HCT116 (cell line): ENCODE measurements around the gene ZFP69B. TPM values are rescaled to one million over a fixed set of nuclear protein-coding genes. Genes with fewer than 3 reads are reported as not detected.

ENCODE experiments used
- ATAC-seq: fragments of 200-7000 bp; cut with Tn5 transposase; 2 replicates; pipeline ENCODE4 v1.9.1; 2020; ENCODE audit warnings: mild to moderate bottlenecking, moderate library complexity
- BruUV-seq: library from RNA; stranded (reverse); fragments of 400-500 nt; replicated peaks from 2 replicates; lab custom pipeline; 2021; lab: Mats Ljungman, UMichigan
- CTCF ChIA-PET: fragments of 300-600 bp; sonication (Branson Sonifier 250); formaldehyde crosslinking; loops from one replicate; lab custom pipeline; 2021; ENCODE audit warnings: antibody characterized with exemption; lab: Charles Lee
- POLR2A ChIA-PET: fragments of 300-600, 350-600 bp; sonication (Branson Sonifier 250); formaldehyde crosslinking; loops from one replicate; lab custom pipeline; 2021; ENCODE audit warnings: antibody characterized with exemption; lab: Charles Lee
- RAD21 ChIA-PET, 2 experiments: fragments of 300-600 bp; sonication (Branson Sonifier 250); formaldehyde crosslinking; loops; one replicate each; lab custom pipeline; 2023; ENCODE audit warnings: low total read pairs in 2 of 2; ENCODE audit not compliant: uncharacterized antibody in 2 of 2, unreplicated experiment in 2 of 2, low non-redundant PET in 1 of 2; lab: Charles Lee
- DNase-seq: peaks from one replicate; pipeline ENCODE4 v3.0.0-alpha.2; 2010; ENCODE audit warnings: low read depth, low spot score
- H2AFZ ChIP-seq: fragments of 200-600 bp; shearing (Covaris generic), sonication (generic); 2 replicates; pipeline ENCODE4 v1.6.1; 2017; ENCODE audit warnings: low read depth, mixed run types, mixed read lengths, antibody characterized with exemption, low read length; ENCODE audit not compliant: poor library complexity, severe bottlenecking
- H3K27ac ChIP-seq: 2 replicates; pipeline ENCODE4 v1.5.1; 2012; ENCODE audit warnings: low read depth, low read length
- H3K27me3 ChIP-seq: fragments of 200-600 bp; sonication (generic); 2 replicates; pipeline ENCODE4 v1.6.1; 2016; ENCODE audit warnings: mixed run types, low read length, mixed read lengths; ENCODE audit not compliant: insufficient read depth
- H3K36me3 ChIP-seq, 2 experiments: fragments of 200-500 bp in 1 of 2; fragments of 200-600 bp in 1 of 2; sonication (Bioruptor generic) in 1 of 2; sonication (generic) in 1 of 2; 2 replicates each; pipeline versions ENCODE4 v1.5.1 to v1.6.1; 2014 to 2016; ENCODE audit warnings: low read length in 2 of 2, inconsistent platforms in 1 of 2, mixed read lengths in 1 of 2, mixed run types in 1 of 2; ENCODE audit not compliant: insufficient read depth in 2 of 2, control insufficient read depth in 1 of 2
- H3K4me1 ChIP-seq, 2 experiments: fragments of 200-600 bp in 1 of 2; sonication (generic) in 1 of 2; 2 replicates each; pipeline versions ENCODE4 v1.5.1 to v1.6.1; 2012 to 2017; ENCODE audit warnings: low read length in 2 of 2, inconsistent platforms in 1 of 2, mild to moderate bottlenecking in 1 of 2, mixed read lengths in 1 of 2, mixed run types in 1 of 2, moderate library complexity in 1 of 2; ENCODE audit not compliant: insufficient read depth in 2 of 2, control insufficient read depth in 1 of 2
- H3K4me2 ChIP-seq: fragments of 200-600 bp; sonication (generic); 2 replicates; pipeline ENCODE4 v1.6.1; 2017; ENCODE audit warnings: mixed run types, low read length, mixed read lengths
- H3K4me3 ChIP-seq, 2 experiments: fragments of 200-600 bp in 1 of 2; sonication (generic) in 1 of 2; replicated peaks in 1 of 2; 2 replicates each; pipeline ENCODE4 v1.5.1; 2011 to 2016; ENCODE audit warnings: low read length in 2 of 2, control low read depth in 1 of 2, low read depth in 1 of 2, mild to moderate bottlenecking in 1 of 2, mixed read lengths in 1 of 2, mixed run types in 1 of 2
- H3K79me2 ChIP-seq: fragments of 200-600 bp; sonication (generic); 2 replicates; pipeline ENCODE4 v1.6.1; 2017; ENCODE audit warnings: mild to moderate bottlenecking, mixed run types, low read length, moderate library complexity, mixed read lengths; ENCODE audit not compliant: insufficient read depth
- H3K9ac ChIP-seq: fragments of 200-600 bp; sonication (generic); 2 replicates; pipeline ENCODE4 v1.6.1; 2016; ENCODE audit warnings: low read length, mixed read lengths
- H3K9me2 ChIP-seq: fragments of 200-600 bp; sonication (generic), shearing (Covaris generic); 2 replicates; pipeline ENCODE4 v1.6.1; 2017; ENCODE audit warnings: mixed run types, mild to moderate bottlenecking, moderate library complexity; ENCODE audit not compliant: insufficient read depth
- H3K9me3 ChIP-seq, 2 experiments: fragments of 200-500 bp in 1 of 2; fragments of 200-600 bp in 1 of 2; sonication (Bioruptor generic) in 1 of 2; sonication (generic) in 1 of 2; 2 replicates each; pipeline ENCODE4 v1.6.1; 2014 to 2017; ENCODE audit warnings: low read length in 2 of 2, mixed read lengths in 2 of 2, inconsistent platforms in 1 of 2, low read depth in 1 of 2, mild to moderate bottlenecking in 1 of 2, mixed run types in 1 of 2, moderate library complexity in 1 of 2; ENCODE audit not compliant: control insufficient read depth in 1 of 2, insufficient read depth in 1 of 2
- H4K20me1 ChIP-seq: fragments of 200-600 bp; sonication (generic), shearing (Covaris generic); 2 replicates; pipeline ENCODE4 v1.6.1; 2017; ENCODE audit warnings: mixed run types, mild to moderate bottlenecking, moderate library complexity; ENCODE audit not compliant: insufficient read depth
- ATF3 ChIP-seq: IDR thresholded peaks from 2 replicates; pipeline ENCODE4 v1.6.1; 2012
- CBX3 ChIP-seq: IDR thresholded peaks from 2 replicates; pipeline ENCODE4 v1.6.1; 2012; ENCODE audit warnings: low read depth
- CEBPB ChIP-seq: IDR thresholded peaks from 2 replicates; pipeline ENCODE4 v1.6.1; 2012; ENCODE audit warnings: low read depth
- CTCF ChIP-seq, 3 experiments: fragments of 200-600 bp in 1 of 3; sonication (generic) in 1 of 3; IDR thresholded peaks in 2 of 3; conservative IDR thresholded peaks in 1 of 3; 2 replicates each; pipeline ENCODE4 v1.5.1; 2012 to 2017; ENCODE audit warnings: low read depth in 2 of 3, low read length in 2 of 3, antibody characterized with exemption in 1 of 3, borderline replicate concordance in 1 of 3, control low read depth in 1 of 3, mild to moderate bottlenecking in 1 of 3, mixed read lengths in 1 of 3, mixed run types in 1 of 3, moderate library complexity in 1 of 3; ENCODE audit not compliant: insufficient read depth in 1 of 3
- EGR1 ChIP-seq: IDR thresholded peaks from 2 replicates; pipeline ENCODE4 v1.6.1; 2012; ENCODE audit warnings: low read depth
- ELF1 ChIP-seq: IDR thresholded peaks from 2 replicates; pipeline ENCODE4 v1.6.1; 2012; ENCODE audit warnings: low read depth, borderline replicate concordance
- EZH2 ChIP-seq: fragments of 200-600 bp; sonication (generic); IDR thresholded peaks from 2 replicates; pipeline ENCODE4 v1.6.1; 2017; ENCODE audit warnings: antibody characterized with exemption, mixed run types
- EZH2phosphoT487 ChIP-seq: fragments of 200-600 bp; IDR thresholded peaks from 2 replicates; pipeline ENCODE4 v1.6.1; 2018; ENCODE audit warnings: antibody characterized with exemption, borderline replicate concordance
- FOSL1 ChIP-seq: IDR thresholded peaks from 2 replicates; pipeline ENCODE4 v1.6.1; 2012; ENCODE audit warnings: low read depth
- JUND ChIP-seq: IDR thresholded peaks from 2 replicates; pipeline ENCODE4 v1.6.1; 2012
- MAX ChIP-seq: IDR thresholded peaks from 2 replicates; pipeline ENCODE4 v1.6.1; 2012
- RAD21 ChIP-seq: IDR thresholded peaks from 2 replicates; pipeline ENCODE4 v1.6.1; 2012; ENCODE audit warnings: low read depth, mild to moderate bottlenecking
- REST ChIP-seq: IDR thresholded peaks from 2 replicates; pipeline ENCODE4 v1.6.1; 2012; ENCODE audit warnings: low read depth
- SIN3A ChIP-seq: IDR thresholded peaks from 2 replicates; pipeline ENCODE4 v1.6.1; 2012; ENCODE audit warnings: low read depth
- SP1 ChIP-seq: IDR thresholded peaks from 2 replicates; pipeline ENCODE4 v1.6.1; 2012; ENCODE audit warnings: low read depth
- SRF ChIP-seq: IDR thresholded peaks from 2 replicates; pipeline ENCODE4 v1.6.1; 2012; ENCODE audit warnings: low read depth
- TCF7L2 ChIP-seq: IDR thresholded peaks from 2 replicates; pipeline ENCODE4 v1.7.0; 2011; ENCODE audit warnings: borderline replicate concordance, inconsistent platforms; ENCODE audit not compliant: insufficient read depth, insufficient read length; ENCODE audit errors: extremely low read depth
- ZBTB33 ChIP-seq: IDR thresholded peaks from 2 replicates; pipeline ENCODE4 v1.6.1; 2011; ENCODE audit warnings: mild to moderate bottlenecking, low read length, moderate library complexity; ENCODE audit not compliant: insufficient replicate concordance; ENCODE audit errors: extremely low read depth
- ZNF274 ChIP-seq: fragments of 200-500 bp; sonication (Bioruptor generic); IDR thresholded peaks from 2 replicates; pipeline ENCODE4 v1.6.1; 2014; ENCODE audit warnings: mild to moderate bottlenecking, low read depth, low read length, inconsistent platforms
- intact Hi-C: fragments of 100-400 bp; cut with micrococcal nuclease; formaldehyde crosslinking; loops from 2 replicates; pipeline ENCODE4 v1.10.0; 2022
- total RNA-seq: library from RNA; stranded (reverse); gene quantifications from one replicate; pipeline ENCODE4 v1.2.1, GENCODE V29; 2021; ENCODE audit not compliant: unreplicated experiment

Gene ZFP69B
- total RNA-seq, 1 experiment from 2014 or later, result 0.27 TPM

GRCh38 chr1:40413527-40414252, 36.6 kb upstream of the ZFP69B start:
- intact Hi-C loops, result no loop called here
- DNase-seq, result no peak
- no peak overlapping the region for H3K9ac ChIP-seq
- no peak for ATAC-seq
- no peaks in the 10 kb centered on the region for H3K9me3 ChIP-seq
- H3K9me2 ChIP-seq, result no peaks in the 10 kb centered on the region
- H4K20me1 ChIP-seq, result no peaks in the 10 kb centered on the region
- no peaks in the 10 kb centered on the region for H3K4me1 ChIP-seq
- ChIA-PET POLR2A (no interaction called here), CTCF (no interaction called here), RAD21 (interaction anchor here in 1 of 2 experiments (0.5 kb wide), 1 partner anchor 115 kb away, joined by 4 read pairs; no protein-coding TSS in a partner anchor)
- peaks cover 13 to 14% of the 10 kb centered on the region in 2 experiments; a peak in 2 of 4 replicates for H3K36me3 ChIP-seq
- no peaks in the 10 kb centered on the region for H3K27me3 ChIP-seq
- TF ChIP-seq EZH2, result no peak
- TF ChIP-seq SIN3A, result no peak
- TF ChIP-seq SRF, result no peak
- TF ChIP-seq CTCF (IDR thresholded peaks at IDR 0.05 in 2 of 3, conservative IDR thresholded peaks at IDR 0.05 in 1 of 3; ENCODE audit: borderline replicate concordance in 1 of 3, insufficient read depth in 1 of 3, low read depth in 2 of 3, low read length in 2 of 3), result no peak
- no peak for TF ChIP-seq RAD21
- TF ChIP-seq ATF3, result no peak
- TF ChIP-seq EGR1, result no peak
- no peak for TF ChIP-seq SP1
- TF ChIP-seq EZH2phosphoT487, result no peak
- TF ChIP-seq TCF7L2, result no peak
- no peak for TF ChIP-seq JUND
- TF ChIP-seq ZBTB33, result no peak
- no peak for TF ChIP-seq MAX
- no peak for TF ChIP-seq ELF1
- TF ChIP-seq FOSL1, result no peak
- TF ChIP-seq ZNF274, result no peak
- TF ChIP-seq REST, result no peak
- no peak for TF ChIP-seq CEBPB
- no peak for TF ChIP-seq CBX3
- no peak overlapping the region for H3K4me3 ChIP-seq
- no TSS peak for BruUV-seq
- H3K27ac ChIP-seq, result no peak overlapping the region
- H3K4me2 ChIP-seq, result no peak overlapping the region
- no peaks in the 10 kb centered on the region for H3K79me2 ChIP-seq
- no peak overlapping the region for H2AFZ ChIP-seq
